B cell (primary cell): ENCODE measurements around the gene MATN1. TPM values are rescaled to one million over a fixed set of nuclear protein-coding genes. Genes with fewer than 3 reads are reported as not detected.

ENCODE experiments used
- ATAC-seq: fragments of 200-7000 bp; cut with Tn5 transposase; one replicate; pipeline ENCODE4 v1.10.0; 2021; ENCODE audit warnings: low read depth, mild to moderate bottlenecking, moderate number of reproducible peaks, moderate library complexity
- CTCF ChIA-PET: fragments of 350-600 bp; sonication (Branson Sonifier 250); formaldehyde crosslinking; loops from one replicate; lab custom pipeline; 2021; ENCODE audit warnings: antibody characterized with exemption, inconsistent platforms; lab: Charles Lee
- POLR2A ChIA-PET: fragments of 350-600 bp; sonication (Branson Sonifier 250); formaldehyde crosslinking; loops from one replicate; lab custom pipeline; 2021; ENCODE audit warnings: antibody characterized with exemption; lab: Charles Lee
- DNase-seq: peaks from one replicate; pipeline ENCODE4 v3.0.0; 2013
- H2AFZ ChIP-seq: 2 replicates; pipeline ENCODE4 v1.6.1; 2012; ENCODE audit warnings: mild to moderate bottlenecking, low read depth, low read length; ENCODE audit not compliant: insufficient read depth, poor library complexity, severe bottlenecking
- H3K27ac ChIP-seq, 2 donors: 1 replicate in 1 of 2; 2 replicates in 1 of 2; pipeline ENCODE4 v1.5.1; 2012 to 2013; ENCODE audit warnings: low read length in 2 of 2, mild to moderate bottlenecking in 2 of 2, moderate library complexity in 1 of 2
- H3K27me3 ChIP-seq, 4 experiments: fragments of 200-600 bp in 1 of 4; sonication (generic) in 1 of 4; replicated peaks in 1 of 4; 1 replicate in 2 of 4; 2 replicates in 2 of 4; pipeline versions ENCODE4 v1.6.1 to v1.7.0; 2013 to 2016; ENCODE audit warnings: low read length in 3 of 4, mild to moderate bottlenecking in 2 of 4, mixed read lengths in 1 of 4, moderate library complexity in 1 of 4; ENCODE audit not compliant: insufficient read depth in 4 of 4, control insufficient read depth in 3 of 4; ENCODE audit errors: control extremely low read depth in 1 of 4
- H3K36me3 ChIP-seq, 2 experiments: replicated peaks in 1 of 2; 1 replicate in 1 of 2; 2 replicates in 1 of 2; pipeline versions ENCODE4 v1.6.1 to v1.7.1; 2013; ENCODE audit warnings: low read length in 1 of 2; ENCODE audit not compliant: insufficient read depth in 2 of 2, control insufficient read depth in 1 of 2; ENCODE audit errors: control extremely low read depth in 1 of 2, extremely low read depth in 1 of 2
- H3K4me1 ChIP-seq, 2 donors: fragments of 200-600 bp in 1 of 2; sonication (generic) in 1 of 2; 1 replicate in 1 of 2; 2 replicates in 1 of 2; pipeline versions ENCODE4 v1.5.1 to v1.6.1; 2013 to 2017; ENCODE audit warnings: low read length in 2 of 2; ENCODE audit not compliant: control insufficient read depth in 2 of 2, insufficient read depth in 2 of 2
- H3K4me2 ChIP-seq: replicated peaks from 2 replicates; pipeline ENCODE3; 2012; ENCODE audit warnings: mild to moderate bottlenecking, low read depth, low read length; ENCODE audit not compliant: poor library complexity, severe bottlenecking
- H3K4me3 ChIP-seq, 5 experiments: fragments of 200-600 bp in 1 of 5; sonication (generic) in 1 of 5; 1 replicate in 3 of 5; 2 replicates in 2 of 5; pipeline versions ENCODE4 v1.5.1 to v1.7.0; 2011 to 2016; ENCODE audit warnings: low read length in 4 of 5, mild to moderate bottlenecking in 4 of 5, low read depth in 2 of 5, control low read depth in 1 of 5, moderate library complexity in 1 of 5; ENCODE audit not compliant: insufficient read depth in 1 of 5; ENCODE audit errors: control extremely low read depth in 1 of 5, extremely low read depth in 1 of 5
- H3K79me2 ChIP-seq: fragments of 200-600 bp; sonication (generic); one replicate; pipeline ENCODE4 v1.6.0; 2016; ENCODE audit warnings: low read length; ENCODE audit not compliant: control insufficient read depth, insufficient read depth
- H3K9ac ChIP-seq: fragments of 200-600 bp; sonication (generic); 2 replicates; pipeline ENCODE4 v1.6.1; 2017; ENCODE audit warnings: mild to moderate bottlenecking, low read length, moderate library complexity
- H3K9me3 ChIP-seq, 3 donors: one replicate each; pipeline versions ENCODE4 v1.6.1 to v1.7.1; 2013; ENCODE audit warnings: low read length in 2 of 3; ENCODE audit not compliant: control insufficient read depth in 2 of 3, insufficient read depth in 1 of 3; ENCODE audit errors: control extremely low read depth in 1 of 3
- H4K20me1 ChIP-seq: 2 replicates; pipeline ENCODE4 v1.6.0; 2012; ENCODE audit warnings: mild to moderate bottlenecking, low read length; ENCODE audit not compliant: insufficient read depth, control insufficient read depth, poor library complexity, severe bottlenecking
- H3K27ac Mint-ChIP-seq: one replicate; pipeline ENCODE4 v1.8.0; 2021; ENCODE audit warnings: mixed read lengths
- H3K27me3 Mint-ChIP-seq: one replicate; pipeline ENCODE4 v1.8.0; 2021; ENCODE audit warnings: mixed read lengths
- H3K4me1 Mint-ChIP-seq: one replicate; pipeline ENCODE4 v1.8.0; 2021; ENCODE audit warnings: mixed read lengths
- H3K4me3 Mint-ChIP-seq: one replicate; pipeline ENCODE4 v1.8.0; 2021; ENCODE audit warnings: mixed read lengths
- H3K9me3 Mint-ChIP-seq: one replicate; pipeline ENCODE4 v1.8.0; 2022; ENCODE audit warnings: mixed read lengths; ENCODE audit not compliant: insufficient read depth
- EZH2 ChIP-seq: IDR thresholded peaks from 2 replicates; pipeline ENCODE4 v1.6.1; 2012; ENCODE audit warnings: borderline replicate concordance, low read depth, mild to moderate bottlenecking, moderate library complexity, low read length; ENCODE audit not compliant: insufficient read depth, poor library complexity, severe bottlenecking
- WGBS: methylation state at CpG from one replicate; pipeline ENCODE4 v1.1.5; 2013; ENCODE audit warnings: missing lambda C conversion rate; ENCODE audit not compliant: insufficient coverage; 5-methylcytosine and 5-hydroxymethylcytosine counted together
- intact Hi-C: fragments of 100-400 bp; cut with micrococcal nuclease; formaldehyde crosslinking; loops from one replicate; pipeline ENCODE4 v1.10.0; 2022
- polyA plus RNA-seq: library from polyadenylated mRNA; depleted of rRNA; stranded (reverse); fragments of >200 nt; gene quantifications from 2 replicates; pipeline ENCODE4 v1.2.3, GENCODE V29; 2012
- total RNA-seq, 2 donors: library from RNA; stranded (reverse); fragments of 120-200 nt in 1 of 2; gene quantifications; 1 replicate in 1 of 2; 2 replicates in 1 of 2; pipeline versions ENCODE4 v1.2.3 to v1.2.4, GENCODE V29; 2013 to 2022
- TF ChIP-seq, protein P1 (sequence below): fragments of 200-600 bp; IDR thresholded peaks from one replicate; pipeline ENCODE4 v1.8.0; 2022; ENCODE audit warnings: antibody characterized with exemption, mild to moderate bottlenecking

The MATN1 gene
- total and polyA plus RNA-seq, 2 donors (not counting 1 experiment from before 2014, with no cell fraction given): 2.5 to 3.2 TPM

DNA sequence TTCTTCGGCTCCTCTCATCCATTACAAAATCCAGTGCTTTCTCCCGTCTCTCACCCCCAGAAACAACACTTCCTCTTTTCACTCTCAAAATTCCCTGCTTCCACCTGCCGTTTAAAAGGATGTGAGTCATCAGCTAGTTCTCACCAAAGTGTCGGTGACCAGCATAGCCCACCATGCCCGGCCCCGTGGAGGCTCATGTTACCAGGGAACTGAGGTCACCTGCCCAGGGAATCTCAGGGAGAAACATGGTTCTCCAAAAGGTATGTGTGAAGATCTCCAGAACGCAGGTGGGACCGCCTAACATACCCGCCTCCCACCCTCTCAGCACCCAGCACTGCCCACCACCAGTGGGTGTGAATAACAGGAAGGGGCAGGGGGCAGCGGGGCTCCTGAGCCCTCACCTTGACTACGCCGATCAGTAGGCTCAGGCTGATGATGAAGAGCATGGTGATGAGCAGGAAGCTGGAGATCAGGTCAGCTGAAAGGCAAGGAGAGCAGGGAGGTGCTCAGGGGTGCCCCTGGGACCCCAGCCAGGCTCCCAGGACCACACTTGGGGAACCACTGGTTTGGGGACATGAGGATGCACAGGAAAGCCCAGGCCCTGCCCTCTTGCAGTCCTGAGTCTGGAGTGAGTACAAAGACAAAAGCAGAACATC, 18.0 kb upstream of the MATN1 start:
- peaks cover 95% of the 10 kb centered on the region for H4K20me1 ChIP-seq
- 40% methylated on average over 9 of the region's 12 CpGs for WGBS

More for the DNA sequence above, 18.0 kb upstream of the MATN1 start:
- intact Hi-C loops: loop anchor here (5.0 kb wide), 1 partner anchor 36 kb away; no protein-coding TSS in a partner anchor
- ATAC-seq: no peak
- Mint-ChIP-seq H3K4me1 (peaks cover 86% of the 10 kb centered on the region), H3K9me3 (no peaks in the 10 kb centered on the region), H3K27me3 (no peaks in the 10 kb centered on the region), H3K4me3 (peak overlapping the region; percentile 57), H3K27ac (peak overlapping the region; percentile 73)
- Histone ChIP-seq H3K9me3 (no peaks in the 10 kb centered on the region), H3K36me3 (peaks cover 2 to 88% of the 10 kb centered on the region in 2 experiments), H3K27ac (peak overlapping the region; percentile 71 to 98), H3K4me2 (peak overlapping the region; percentile 94), H3K79me2 (peaks cover 89% of the 10 kb centered on the region), H3K9ac (no peak overlapping the region), H3K4me3 (no peak overlapping the region), H2AFZ (no peak overlapping the region), H3K4me1 (peaks cover 67 to 94% of the 10 kb centered on the region in 2 donors), H3K27me3 (no peaks in the 10 kb centered on the region)
- no peak for DNase-seq
- ChIA-PET CTCF (interaction anchor here (4.8 to 38.6 kb wide), 4 partner anchors 8 to 41 kb away, joined by 22 to 769 read pairs (median 420); partner anchors contain the start of genes LAPTM5 and MATN1), POLR2A (interaction anchor here (0.5 to 10.4 kb wide), 4 partner anchors 9 to 270 kb away, joined by 4 to 152 read pairs (median 4); partner anchors contain the start of gene LAPTM5)
- TF ChIP-seq, protein P1, sequence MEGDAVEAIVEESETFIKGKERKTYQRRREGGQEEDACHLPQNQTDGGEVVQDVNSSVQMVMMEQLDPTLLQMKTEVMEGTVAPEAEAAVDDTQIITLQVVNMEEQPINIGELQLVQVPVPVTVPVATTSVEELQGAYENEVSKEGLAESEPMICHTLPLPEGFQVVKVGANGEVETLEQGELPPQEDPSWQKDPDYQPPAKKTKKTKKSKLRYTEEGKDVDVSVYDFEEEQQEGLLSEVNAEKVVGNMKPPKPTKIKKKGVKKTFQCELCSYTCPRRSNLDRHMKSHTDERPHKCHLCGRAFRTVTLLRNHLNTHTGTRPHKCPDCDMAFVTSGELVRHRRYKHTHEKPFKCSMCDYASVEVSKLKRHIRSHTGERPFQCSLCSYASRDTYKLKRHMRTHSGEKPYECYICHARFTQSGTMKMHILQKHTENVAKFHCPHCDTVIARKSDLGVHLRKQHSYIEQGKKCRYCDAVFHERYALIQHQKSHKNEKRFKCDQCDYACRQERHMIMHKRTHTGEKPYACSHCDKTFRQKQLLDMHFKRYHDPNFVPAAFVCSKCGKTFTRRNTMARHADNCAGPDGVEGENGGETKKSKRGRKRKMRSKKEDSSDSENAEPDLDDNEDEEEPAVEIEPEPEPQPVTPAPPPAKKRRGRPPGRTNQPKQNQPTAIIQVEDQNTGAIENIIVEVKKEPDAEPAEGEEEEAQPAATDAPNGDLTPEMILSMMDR: no peak
- TF ChIP-seq EZH2: no peak
